Measurements from ENCODE around the gene SCNN1B.

The SCNN1B gene

GRCh38 chr16:23321206-23321875 lies 19.2 kb downstream of the SCNN1B start:
- DNase-seq, result no peak

- DNase-seq, result no peak
Measured at GRCh38 chr16:23323224-23324030, 21.3 kb downstream of the SCNN1B start.

GRCh38 chr16:23324727-23325126 lies 22.6 kb downstream of the SCNN1B start:
- DNase-seq, result peak; percentile 99

- no peak for DNase-seq
Measured at GRCh38 chr16:23327836-23328235, 25.7 kb downstream of the SCNN1B start.

- DNase-seq, result no peak
Measured at GRCh38 chr16:23330161-23330560, 28.1 kb downstream of the SCNN1B start.

GRCh38 chr16:23330583-23331249 lies 28.6 kb downstream of the SCNN1B start:
- no peak for DNase-seq

GRCh38 chr16:23333034-23333579 lies 31.0 kb downstream of the SCNN1B start:
- DNase-seq, result no peak

GRCh38 chr16:23333831-23334456 lies 31.8 kb downstream of the SCNN1B start:
- DNase-seq, result no peak

GRCh38 chr16:23334457-23334853 lies 32.4 kb downstream of the SCNN1B start:
- DNase-seq, result no peak

- DNase-seq, result peak; percentile 5
Measured at GRCh38 chr16:23334950-23335349, 32.8 kb downstream of the SCNN1B start.

GRCh38 chr16:23337836-23338550 lies 35.9 kb downstream of the SCNN1B start:
- no peak for DNase-seq

- DNase-seq, result no peak
Measured at GRCh38 chr16:23339787-23340186, 37.7 kb downstream of the SCNN1B start.

GRCh38 chr16:23342083-23342640 lies 40.1 kb downstream of the SCNN1B start:
- DNase-seq, result no peak

GRCh38 chr16:23343643-23344612 lies 41.8 kb downstream of the SCNN1B start:
- DNase-seq, result no peak

- DNase-seq, result no peak
Measured at GRCh38 chr16:23345237-23345636, 43.1 kb downstream of the SCNN1B start.

- no peak for DNase-seq
Measured at GRCh38 chr16:23348579-23349469, 46.7 kb downstream of the SCNN1B start.

GRCh38 chr16:23351360-23351759 lies 49.3 kb downstream of the SCNN1B start:
- peak; percentile 65 for DNase-seq

- DNase-seq, result no peak
Measured at GRCh38 chr16:23353440-23353839, 51.3 kb downstream of the SCNN1B start.

GRCh38 chr16:23354246-23354645 lies 52.1 kb downstream of the SCNN1B start:
- DNase-seq, result no peak

Data from NCI-H2029 (cell line).